SK-N-SH treated with all-trans-retinoic acid at 6 μM for 48 hours (cell line): ENCODE measurements around the gene IL13RA2.

Experiments used
- ATAC-seq: fragments of 200-7000 bp; cut with Tn5 transposase; 3 replicates; pipeline ENCODE4 v1.9.1; 2020; ENCODE audit warnings: mild to moderate bottlenecking, moderate library complexity
- ARNTL ChIP-seq: fragments of 450-650 bp; formaldehyde crosslinking; IDR thresholded peaks from 2 replicates; pipeline ENCODE4 v1.5.0; 2020; ENCODE audit warnings: low read depth, mild to moderate bottlenecking, moderate library complexity, borderline replicate concordance
- BACH2 ChIP-seq: fragments of 250-450 bp; sonication (Bioruptor Pico); IDR thresholded peaks from 2 replicates; pipeline ENCODE4 v1.9.0; 2021; ENCODE audit warnings: mild to moderate bottlenecking, borderline replicate concordance
- ESRRG ChIP-seq: fragments of 250-450 bp; sonication (Bioruptor Pico); IDR thresholded peaks from 2 replicates; pipeline ENCODE4 v1.6.1; 2021; ENCODE audit warnings: mild to moderate bottlenecking
- GLIS3 ChIP-seq: fragments of 250-450 bp; sonication (Bioruptor Pico); IDR thresholded peaks from 2 replicates; pipeline ENCODE4 v1.5.0; 2020; ENCODE audit warnings: mild to moderate bottlenecking, moderate library complexity
- ISL1 ChIP-seq: fragments of 250-450 bp; sonication (Bioruptor Pico); IDR thresholded peaks from 2 replicates; pipeline ENCODE4 v2.1.2; 2022; ENCODE audit warnings: mild to moderate bottlenecking, moderate library complexity
- OSR1 ChIP-seq: fragments of 250-450 bp; sonication (Bioruptor Pico); IDR thresholded peaks from 2 replicates; pipeline ENCODE4 v1.8.0; 2022; ENCODE audit warnings: moderate library complexity, mild to moderate bottlenecking, inconsistent platforms
- PPARA ChIP-seq: fragments of 250-450 bp; sonication (Bioruptor Pico); IDR thresholded peaks from 2 replicates; pipeline ENCODE4 v1.5.0; 2020; ENCODE audit warnings: mild to moderate bottlenecking, borderline replicate concordance
- RARB ChIP-seq: fragments of 250-450 bp; sonication (Bioruptor Pico); IDR thresholded peaks from 2 replicates; pipeline ENCODE4 v1.8.0; 2021; ENCODE audit warnings: mild to moderate bottlenecking, moderate library complexity
- SNAI2 ChIP-seq: fragments of 250-450 bp; sonication (Bioruptor Pico); IDR thresholded peaks from 2 replicates; pipeline ENCODE4 v1.5.0; 2020; ENCODE audit warnings: mild to moderate bottlenecking, moderate library complexity
- TCF4 ChIP-seq: fragments of 250-450 bp; sonication (Bioruptor Pico); IDR thresholded peaks from 2 replicates; pipeline ENCODE4 v1.8.0; 2021; ENCODE audit warnings: mild to moderate bottlenecking, moderate library complexity, borderline replicate concordance
- TOX ChIP-seq: fragments of 250-450 bp; sonication (Bioruptor Pico); IDR thresholded peaks from 2 replicates; pipeline ENCODE4 v1.8.0; 2021; ENCODE audit warnings: mild to moderate bottlenecking, moderate library complexity, borderline replicate concordance
- ZC3H10 ChIP-seq: fragments of 250-450 bp; sonication (Bioruptor Pico); IDR thresholded peaks from 2 replicates; pipeline ENCODE4 v1.5.1; 2021; ENCODE audit warnings: mild to moderate bottlenecking, moderate library complexity
- ZFP3 ChIP-seq: fragments of 250-450 bp; sonication (Bioruptor Pico); IDR thresholded peaks from 2 replicates; pipeline ENCODE4 v1.5.0; 2020; ENCODE audit warnings: mild to moderate bottlenecking, moderate library complexity
- ZNF8 ChIP-seq: fragments of 450-650 bp; formaldehyde crosslinking; IDR thresholded peaks from 2 replicates; pipeline ENCODE4 v1.5.0; 2020; ENCODE audit warnings: mild to moderate bottlenecking, moderate library complexity
- TF ChIP-seq, protein P1 (sequence below): fragments of 250-450 bp; sonication (Bioruptor Pico); IDR thresholded peaks from 2 replicates; pipeline ENCODE4 v1.8.0; 2021; ENCODE audit warnings: low read depth, mild to moderate bottlenecking, moderate library complexity, borderline replicate concordance
- TF ChIP-seq, protein P2 (sequence below): fragments of 250-450 bp; sonication (Bioruptor Pico); IDR thresholded peaks from 2 replicates; pipeline ENCODE4 v1.5.1; 2021; ENCODE audit warnings: mild to moderate bottlenecking, moderate library complexity
- TF ChIP-seq, protein P3 (sequence below): fragments of 250-450 bp; sonication (Bioruptor Pico); IDR thresholded peaks from 2 replicates; pipeline ENCODE4 v1.5.1; 2020; ENCODE audit warnings: low read depth, mild to moderate bottlenecking, moderate library complexity
- TF ChIP-seq, protein P4 (sequence below): fragments of 250-450 bp; sonication (Bioruptor Pico); IDR thresholded peaks from 2 replicates; pipeline ENCODE4 v1.8.0; 2020; ENCODE audit warnings: mild to moderate bottlenecking, moderate library complexity, borderline replicate concordance

Gene IL13RA2

DNA sequence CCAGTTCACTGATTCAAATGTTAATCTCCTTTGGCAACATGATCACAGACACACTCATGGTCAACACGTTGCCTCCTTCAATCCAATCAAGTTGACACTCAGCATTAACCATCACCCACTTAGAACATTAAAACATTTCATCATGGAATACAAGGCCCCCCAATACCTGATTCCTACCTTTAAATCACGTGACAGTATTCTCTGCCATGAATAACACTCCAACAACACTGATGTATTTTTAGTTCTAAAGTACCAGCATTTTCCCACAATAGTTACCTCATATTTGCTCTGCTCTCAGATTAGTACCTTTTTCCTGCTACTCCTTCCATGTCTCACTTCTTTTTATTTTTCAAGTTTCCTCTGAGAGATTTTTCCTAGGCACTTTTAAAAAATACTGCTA, 19.6 kb downstream of the IL13RA2 start:
- TF ChIP-seq BACH2 (CRISPR knock-in tag) (no peak), SNAI2 (no peak)
- TF ChIP-seq, protein P1, sequence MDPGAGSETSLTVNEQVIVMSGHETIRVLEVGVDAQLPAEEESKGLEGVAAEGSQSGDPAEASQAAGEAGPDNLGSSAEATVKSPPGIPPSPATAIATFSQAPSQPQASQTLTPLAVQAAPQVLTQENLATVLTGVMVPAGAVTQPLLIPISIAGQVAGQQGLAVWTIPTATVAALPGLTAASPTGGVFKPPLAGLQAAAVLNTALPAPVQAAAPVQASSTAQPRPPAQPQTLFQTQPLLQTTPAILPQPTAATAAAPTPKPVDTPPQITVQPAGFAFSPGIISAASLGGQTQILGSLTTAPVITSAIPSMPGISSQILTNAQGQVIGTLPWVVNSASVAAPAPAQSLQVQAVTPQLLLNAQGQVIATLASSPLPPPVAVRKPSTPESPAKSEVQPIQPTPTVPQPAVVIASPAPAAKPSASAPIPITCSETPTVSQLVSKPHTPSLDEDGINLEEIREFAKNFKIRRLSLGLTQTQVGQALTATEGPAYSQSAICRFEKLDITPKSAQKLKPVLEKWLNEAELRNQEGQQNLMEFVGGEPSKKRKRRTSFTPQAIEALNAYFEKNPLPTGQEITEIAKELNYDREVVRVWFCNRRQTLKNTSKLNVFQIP = no peak
- ATAC-seq = no peak

DNA sequence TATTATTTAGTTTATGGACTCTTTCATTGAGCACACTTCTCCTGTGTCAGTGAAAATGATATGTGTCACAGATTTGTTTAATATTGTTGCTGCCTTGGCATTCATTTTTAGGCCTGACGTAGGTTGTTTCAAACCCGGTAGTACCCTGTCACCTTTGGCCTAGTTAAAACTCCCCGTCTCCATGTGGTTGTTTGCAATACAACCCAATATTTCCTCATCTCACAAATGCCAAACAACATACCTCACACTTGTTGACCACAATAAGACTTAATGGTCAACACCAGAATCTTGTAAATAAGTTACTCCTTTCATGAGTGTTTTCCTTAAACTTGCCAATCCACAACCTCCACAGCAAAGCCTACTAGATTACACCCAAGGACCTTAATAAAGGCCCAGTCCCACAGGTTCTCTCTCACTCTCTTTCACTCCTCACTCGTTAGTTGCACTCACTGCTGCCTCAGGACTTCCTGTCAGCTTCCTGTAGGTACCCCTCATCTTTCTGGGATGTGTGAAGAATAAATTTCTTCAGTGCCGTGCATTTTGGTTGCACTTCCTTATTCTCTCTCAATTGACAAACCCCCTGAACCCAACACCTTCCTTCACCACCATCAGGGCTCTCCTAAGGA, 31.3 kb downstream of the IL13RA2 start:
- ATAC-seq = no peak
- TF ChIP-seq, protein P2, sequence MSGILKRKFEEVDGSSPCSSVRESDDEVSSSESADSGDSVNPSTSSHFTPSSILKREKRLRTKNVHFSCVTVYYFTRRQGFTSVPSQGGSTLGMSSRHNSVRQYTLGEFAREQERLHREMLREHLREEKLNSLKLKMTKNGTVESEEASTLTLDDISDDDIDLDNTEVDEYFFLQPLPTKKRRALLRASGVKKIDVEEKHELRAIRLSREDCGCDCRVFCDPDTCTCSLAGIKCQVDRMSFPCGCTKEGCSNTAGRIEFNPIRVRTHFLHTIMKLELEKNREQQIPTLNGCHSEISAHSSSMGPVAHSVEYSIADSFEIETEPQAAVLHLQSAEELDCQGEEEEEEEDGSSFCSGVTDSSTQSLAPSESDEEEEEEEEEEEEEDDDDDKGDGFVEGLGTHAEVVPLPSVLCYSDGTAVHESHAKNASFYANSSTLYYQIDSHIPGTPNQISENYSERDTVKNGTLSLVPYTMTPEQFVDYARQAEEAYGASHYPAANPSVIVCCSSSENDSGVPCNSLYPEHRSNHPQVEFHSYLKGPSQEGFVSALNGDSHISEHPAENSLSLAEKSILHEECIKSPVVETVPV (CRISPR knock-in tag) = no peak
- TF ChIP-seq PPARA (CRISPR knock-in tag) (no peak), ZC3H10 (no peak), ARNTL (CRISPR knock-in tag) (no peak), GLIS3 (CRISPR knock-in tag) (no peak), BACH2 (CRISPR knock-in tag) (no peak), ZFP3 (CRISPR knock-in tag) (no peak), TCF4 (CRISPR knock-in tag) (no peak)
- TF ChIP-seq, all 23 proteins: peak for 0

DNA sequence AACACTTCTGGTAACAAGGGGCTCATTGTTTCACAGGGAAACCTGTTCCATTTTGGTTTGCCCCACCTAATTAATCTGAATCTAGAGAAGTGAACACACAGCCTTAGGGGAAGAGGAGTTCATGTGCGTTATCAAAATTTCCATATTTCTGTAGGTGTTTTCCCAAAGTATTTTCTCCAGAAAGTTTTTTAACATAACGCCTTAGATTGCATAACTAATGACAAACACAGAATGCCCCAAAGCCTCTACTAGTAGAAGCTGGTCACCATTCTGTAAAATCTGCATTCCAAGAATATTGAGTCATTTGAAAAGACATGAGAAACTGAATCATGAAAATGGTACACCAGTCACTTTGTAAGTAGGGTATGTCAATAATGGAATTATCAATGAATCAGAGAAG, 41.1 kb downstream of the IL13RA2 start:
- ATAC-seq = no peak
- TF ChIP-seq, protein P3, sequence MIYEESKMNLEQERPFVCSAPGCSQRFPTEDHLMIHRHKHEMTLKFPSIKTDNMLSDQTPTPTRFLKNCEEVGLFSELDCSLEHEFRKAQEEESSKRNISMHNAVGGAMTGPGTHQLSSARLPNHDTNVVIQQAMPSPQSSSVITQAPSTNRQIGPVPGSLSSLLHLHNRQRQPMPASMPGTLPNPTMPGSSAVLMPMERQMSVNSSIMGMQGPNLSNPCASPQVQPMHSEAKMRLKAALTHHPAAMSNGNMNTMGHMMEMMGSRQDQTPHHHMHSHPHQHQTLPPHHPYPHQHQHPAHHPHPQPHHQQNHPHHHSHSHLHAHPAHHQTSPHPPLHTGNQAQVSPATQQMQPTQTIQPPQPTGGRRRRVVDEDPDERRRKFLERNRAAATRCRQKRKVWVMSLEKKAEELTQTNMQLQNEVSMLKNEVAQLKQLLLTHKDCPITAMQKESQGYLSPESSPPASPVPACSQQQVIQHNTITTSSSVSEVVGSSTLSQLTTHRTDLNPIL (CRISPR knock-in tag) = no peak
- TF ChIP-seq OSR1 (CRISPR knock-in tag) = no peak
- TF ChIP-seq ZFP3 (CRISPR knock-in tag) = no peak
- TF ChIP-seq BACH2 (CRISPR knock-in tag) = no peak
- TF ChIP-seq ESRRG (CRISPR knock-in tag) = no peak
- TF ChIP-seq TCF4 (CRISPR knock-in tag) = no peak
- TF ChIP-seq, protein P2 (CRISPR knock-in tag) = no peak
- no peak for TF ChIP-seq ISL1
- TF ChIP-seq PPARA (CRISPR knock-in tag) = no peak
- no peak for TF ChIP-seq ZNF8 (CRISPR knock-in tag)
- TF ChIP-seq GLIS3 (CRISPR knock-in tag) = no peak
- no peak for TF ChIP-seq RARB (CRISPR knock-in tag)
- TF ChIP-seq, protein P1 = no peak
- no peak for TF ChIP-seq ARNTL (CRISPR knock-in tag)
- TF ChIP-seq, protein P4, sequence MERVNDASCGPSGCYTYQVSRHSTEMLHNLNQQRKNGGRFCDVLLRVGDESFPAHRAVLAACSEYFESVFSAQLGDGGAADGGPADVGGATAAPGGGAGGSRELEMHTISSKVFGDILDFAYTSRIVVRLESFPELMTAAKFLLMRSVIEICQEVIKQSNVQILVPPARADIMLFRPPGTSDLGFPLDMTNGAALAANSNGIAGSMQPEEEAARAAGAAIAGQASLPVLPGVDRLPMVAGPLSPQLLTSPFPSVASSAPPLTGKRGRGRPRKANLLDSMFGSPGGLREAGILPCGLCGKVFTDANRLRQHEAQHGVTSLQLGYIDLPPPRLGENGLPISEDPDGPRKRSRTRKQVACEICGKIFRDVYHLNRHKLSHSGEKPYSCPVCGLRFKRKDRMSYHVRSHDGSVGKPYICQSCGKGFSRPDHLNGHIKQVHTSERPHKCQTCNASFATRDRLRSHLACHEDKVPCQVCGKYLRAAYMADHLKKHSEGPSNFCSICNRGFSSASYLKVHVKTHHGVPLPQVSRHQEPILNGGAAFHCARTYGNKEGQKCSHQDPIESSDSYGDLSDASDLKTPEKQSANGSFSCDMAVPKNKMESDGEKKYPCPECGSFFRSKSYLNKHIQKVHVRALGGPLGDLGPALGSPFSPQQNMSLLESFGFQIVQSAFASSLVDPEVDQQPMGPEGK (CRISPR knock-in tag) = no peak
- no peak for TF ChIP-seq TOX (CRISPR knock-in tag)
